Astrocyte of the cerebellum (primary cell): ENCODE results near the gene GMPR.
A peak's percentile ranks its signal among the peaks of the same experiment; 100 is the strongest.

Experiments used
- DNase-seq: peaks from one replicate; pipeline ENCODE4 v3.0.0-alpha.2; 2011; ENCODE audit warnings: low read depth
- H3K4me3 ChIP-seq: 2 replicates; pipeline ENCODE4 v1.5.1; 2011; ENCODE audit warnings: mild to moderate bottlenecking, low read depth, low read length, moderate library complexity
- in situ Hi-C: cut with HindIII; loops from 2 replicates; pipeline ENCODE4 v1.10.0; 2017; ENCODE audit warnings: low sequenced_read_pairs
- TF ChIP-seq, protein P1 (sequence below): IDR thresholded peaks from 2 replicates; pipeline ENCODE4 v1.5.1; 2012; ENCODE audit warnings: low read length, low read depth, moderate library complexity, mild to moderate bottlenecking; ENCODE audit errors: missing control alignments

Gene GMPR

DNA sequence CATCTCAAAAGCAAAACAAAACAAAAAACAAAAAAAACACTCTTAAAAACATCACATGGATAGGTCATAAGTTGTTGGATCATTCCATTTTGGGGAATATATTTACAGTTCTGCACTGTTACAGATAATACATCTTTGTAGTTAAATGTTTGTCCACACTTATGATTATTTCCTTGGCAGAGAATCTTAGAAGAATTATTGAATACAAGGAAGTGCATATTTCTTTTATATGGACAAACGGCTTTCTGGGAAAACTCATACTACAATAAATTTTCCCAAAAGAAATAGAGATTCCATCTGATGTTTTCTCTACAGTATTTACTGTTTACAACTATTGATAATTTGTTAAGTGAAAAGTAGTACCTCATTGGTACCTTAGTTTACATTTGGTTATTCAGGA lies 33.8 kb downstream of the GMPR start:
- in situ Hi-C loops, result no loop called here
- no peak for DNase-seq
- H3K4me3 ChIP-seq, result no peak overlapping the region
- TF ChIP-seq, protein P1, sequence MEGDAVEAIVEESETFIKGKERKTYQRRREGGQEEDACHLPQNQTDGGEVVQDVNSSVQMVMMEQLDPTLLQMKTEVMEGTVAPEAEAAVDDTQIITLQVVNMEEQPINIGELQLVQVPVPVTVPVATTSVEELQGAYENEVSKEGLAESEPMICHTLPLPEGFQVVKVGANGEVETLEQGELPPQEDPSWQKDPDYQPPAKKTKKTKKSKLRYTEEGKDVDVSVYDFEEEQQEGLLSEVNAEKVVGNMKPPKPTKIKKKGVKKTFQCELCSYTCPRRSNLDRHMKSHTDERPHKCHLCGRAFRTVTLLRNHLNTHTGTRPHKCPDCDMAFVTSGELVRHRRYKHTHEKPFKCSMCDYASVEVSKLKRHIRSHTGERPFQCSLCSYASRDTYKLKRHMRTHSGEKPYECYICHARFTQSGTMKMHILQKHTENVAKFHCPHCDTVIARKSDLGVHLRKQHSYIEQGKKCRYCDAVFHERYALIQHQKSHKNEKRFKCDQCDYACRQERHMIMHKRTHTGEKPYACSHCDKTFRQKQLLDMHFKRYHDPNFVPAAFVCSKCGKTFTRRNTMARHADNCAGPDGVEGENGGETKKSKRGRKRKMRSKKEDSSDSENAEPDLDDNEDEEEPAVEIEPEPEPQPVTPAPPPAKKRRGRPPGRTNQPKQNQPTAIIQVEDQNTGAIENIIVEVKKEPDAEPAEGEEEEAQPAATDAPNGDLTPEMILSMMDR, result no peak

DNA sequence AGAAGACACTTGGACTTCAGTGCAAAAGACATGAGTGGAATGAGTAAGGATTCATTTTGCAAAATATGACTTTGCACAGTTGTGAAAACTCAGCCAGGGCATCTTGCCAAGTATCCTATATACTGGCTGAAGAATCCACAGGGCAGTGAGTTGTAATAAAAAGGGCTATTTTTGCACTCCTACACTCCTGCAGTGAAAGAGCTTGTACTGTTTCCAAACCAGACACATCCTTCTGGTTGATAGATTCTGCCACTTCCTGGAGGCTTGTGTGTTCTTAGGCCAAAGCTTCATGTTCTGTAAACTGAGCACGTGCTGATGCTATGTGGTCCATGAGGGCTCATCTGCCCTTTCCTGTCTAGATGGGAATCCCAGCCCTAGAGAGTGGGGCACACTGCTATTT lies 34.9 kb downstream of the GMPR start:
- in situ Hi-C loops, result no loop called here
- no peak for DNase-seq
- H3K4me3 ChIP-seq, result no peak overlapping the region
- TF ChIP-seq, protein P1, result no peak

DNA sequence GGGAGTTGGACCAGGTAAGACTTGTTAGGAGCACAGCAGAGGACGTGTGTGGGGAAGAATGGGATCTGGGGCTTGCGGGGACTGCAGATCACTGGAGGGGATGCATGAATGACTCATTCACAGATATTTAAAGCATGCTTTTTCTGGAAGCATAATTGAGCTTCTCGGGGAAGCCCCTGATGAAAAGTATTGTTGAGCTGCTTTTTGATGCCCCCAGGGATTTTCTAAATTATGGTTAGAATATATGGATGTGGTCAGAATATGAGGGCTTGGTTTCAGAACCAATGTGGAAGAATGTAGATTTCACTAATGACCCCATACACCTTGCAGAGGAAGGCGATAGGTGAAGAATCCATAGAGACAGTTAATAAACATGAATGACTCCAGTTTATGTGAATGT lies 36.1 kb downstream of the GMPR start:
- H3K4me3 ChIP-seq, result no peak overlapping the region
- DNase-seq, result no peak
- in situ Hi-C loops, result no loop called here
- TF ChIP-seq, protein P1, result no peak

DNA sequence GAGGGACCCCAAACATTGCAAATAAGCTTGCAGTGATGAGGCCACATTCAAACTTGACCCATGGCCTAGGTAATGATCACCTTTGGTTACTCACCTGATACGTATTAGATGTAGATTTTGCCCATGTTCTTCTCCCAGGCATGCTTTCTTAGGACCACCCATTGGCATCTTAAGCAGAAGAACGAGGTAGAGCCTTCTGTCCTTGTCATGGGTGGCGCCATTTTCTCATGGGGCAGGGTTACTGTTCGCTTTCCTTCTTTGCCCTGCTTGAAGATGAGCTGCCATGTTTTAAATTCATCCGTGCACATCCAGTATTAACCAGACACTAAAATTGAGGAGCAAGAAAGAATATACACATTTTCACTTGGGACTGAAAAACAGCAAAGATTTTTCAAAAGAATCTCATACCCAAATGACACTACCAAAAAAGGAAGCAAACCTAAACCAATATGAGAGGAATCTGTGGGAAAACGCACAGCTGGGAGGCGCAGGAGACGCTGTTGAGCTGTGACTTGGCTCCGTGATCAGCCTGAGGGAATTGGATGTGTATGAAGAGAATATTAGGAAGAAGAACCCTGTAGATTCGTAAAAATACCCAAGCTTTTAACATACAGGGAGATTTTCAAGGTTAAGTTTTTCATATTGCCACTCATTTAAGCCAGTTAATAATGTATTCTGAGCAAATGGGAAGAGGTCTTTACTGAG lies 36.6 kb downstream of the GMPR start:
- no peak for DNase-seq
- in situ Hi-C loops, result loop anchor here (5.0 kb wide), 1 partner anchor 147 kb away; no protein-coding TSS in a partner anchor
- TF ChIP-seq, protein P1, result no peak
- no peak overlapping the region for H3K4me3 ChIP-seq

DNA sequence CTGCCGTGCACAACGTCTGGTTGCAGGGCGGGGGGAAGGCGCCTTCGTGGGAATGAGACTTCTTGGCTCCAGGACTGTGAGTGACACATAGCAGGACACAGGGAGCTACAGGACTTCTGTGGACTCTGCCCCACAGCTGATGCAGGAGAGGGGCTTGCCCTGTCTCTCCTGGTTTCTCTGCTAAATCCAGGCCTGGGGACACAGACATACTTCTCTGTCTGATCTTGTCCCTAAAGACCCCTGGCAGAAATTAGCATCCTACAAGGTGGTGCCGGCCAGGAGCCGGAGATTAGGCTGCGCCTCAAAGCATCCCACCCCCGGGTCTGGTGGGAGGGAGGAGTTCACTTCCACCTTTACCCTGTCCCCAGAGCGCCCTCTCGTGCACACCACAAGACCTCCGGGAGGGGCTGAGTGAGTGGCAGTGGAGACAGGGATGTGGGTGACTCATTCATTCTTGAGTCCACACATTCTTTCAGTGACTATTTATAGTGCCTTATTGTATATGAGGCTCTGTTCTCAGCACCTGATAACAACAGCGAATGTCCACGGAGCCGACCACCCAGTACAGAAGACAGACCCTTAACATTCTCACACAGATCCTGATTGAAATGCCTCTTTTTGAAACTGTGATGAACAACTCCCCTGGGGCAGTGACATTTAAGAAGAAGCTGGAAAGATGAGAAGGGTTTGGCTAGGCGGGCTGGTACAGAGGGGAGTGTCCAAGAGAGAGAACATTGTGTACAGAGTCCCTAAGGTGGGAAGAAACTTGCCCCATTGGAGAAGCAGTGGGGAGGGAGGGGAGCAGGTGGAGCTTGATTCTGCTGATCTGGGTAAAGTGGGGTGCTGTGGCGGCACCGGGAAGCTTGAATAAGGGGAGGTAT lies 39.0 kb downstream of the GMPR start:
- TF ChIP-seq, protein P1, result peak; percentile 65
- DNase-seq, result peak; percentile 70
- in situ Hi-C loops, result loop anchor here (5.0 kb wide), 1 partner anchor 145 kb away; no protein-coding TSS in a partner anchor
- no peak overlapping the region for H3K4me3 ChIP-seq

DNA sequence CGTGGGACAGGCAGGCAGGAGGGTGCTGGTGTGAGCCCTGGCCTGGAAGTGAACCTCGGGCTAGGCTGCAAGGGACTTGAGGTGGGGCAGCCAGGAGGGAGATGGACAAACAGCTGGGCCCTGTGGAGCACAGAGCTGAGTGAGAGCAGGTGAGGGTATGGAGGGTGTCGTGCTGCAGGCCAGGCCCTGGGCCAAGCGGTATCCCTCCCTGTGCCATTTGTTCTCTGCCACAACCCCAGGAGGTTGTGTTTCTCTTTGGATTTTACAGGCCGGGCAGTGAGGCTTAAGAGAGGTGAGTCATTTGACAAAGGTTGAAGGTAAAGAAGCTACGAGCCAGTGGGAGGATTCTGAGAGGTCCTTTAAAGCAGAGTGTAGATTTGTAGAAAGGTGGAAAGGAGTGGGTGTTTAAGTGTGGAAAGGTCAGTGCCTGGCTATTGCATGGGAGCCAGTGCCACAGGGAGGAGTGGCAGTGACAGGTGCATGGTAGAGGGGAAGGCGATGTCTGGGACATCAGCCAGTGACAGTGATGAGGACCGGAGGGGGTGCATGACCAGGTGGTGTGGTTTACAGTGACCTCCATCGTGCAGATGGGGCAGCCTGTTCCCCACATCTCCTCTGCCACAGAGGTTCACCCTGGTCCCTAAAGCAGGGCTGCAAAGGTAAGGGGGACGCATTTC lies 39.8 kb downstream of the GMPR start:
- H3K4me3 ChIP-seq, result no peak overlapping the region
- TF ChIP-seq, protein P1, result no peak
- DNase-seq, result no peak
- in situ Hi-C loops, result loop anchor here (5.0 kb wide), 1 partner anchor 144 kb away; no protein-coding TSS in a partner anchor
